ENCODE measurements around the gene PRLHR.

PRLHR gene

GRCh38 chr10:118543714-118544400 is 51.6 kb downstream of the PRLHR start:
- peak; percentile 87 for TF ChIP-seq CTCF (conservative IDR thresholded peaks at IDR 0.05; ENCODE audit: low read depth)
- H3K27ac ChIP-seq, result no peak overlapping the region
- ChIA-PET CTCF (interaction anchor here (0.6 to 2.5 kb wide), 25 partner anchors 10 to 1340 kb away, joined by 3 to 44 read pairs (median 3); no protein-coding TSS in a partner anchor), POLR2A (ENCODE audit: low non-redundant PET) (no interaction called here)
- DNase-seq (ENCODE audit: low spot score), result peak; percentile 90

- POLR2A ChIA-PET (ENCODE audit: low non-redundant PET), result no interaction called here
- TF ChIP-seq CTCF (conservative IDR thresholded peaks at IDR 0.05; ENCODE audit: low read depth), result no peak
- DNase-seq (ENCODE audit: low spot score), result no peak
- CTCF ChIA-PET, result interaction anchor here (0.6 to 2.5 kb wide), 2 partner anchors 14 to 84 kb away, joined by 3 to 44 read pairs; no protein-coding TSS in a partner anchor
- H3K27ac ChIP-seq, result no peak overlapping the region
Observed at GRCh38 chr10:118542745-118543144, 52.7 kb downstream of the PRLHR start.

GRCh38 chr10:118542205-118542604 is 53.2 kb downstream of the PRLHR start:
- ChIA-PET POLR2A (ENCODE audit: low non-redundant PET) (no interaction called here), CTCF (interaction anchor here (0.6 to 1.7 kb wide), 2 partner anchors 14 to 83 kb away, joined by 3 to 5 read pairs; no protein-coding TSS in a partner anchor)
- no peak for TF ChIP-seq CTCF (conservative IDR thresholded peaks at IDR 0.05; ENCODE audit: low read depth)
- H3K27ac ChIP-seq, result no peak overlapping the region
- DNase-seq (ENCODE audit: low spot score), result no peak

- ChIA-PET POLR2A (ENCODE audit: low non-redundant PET) (no interaction called here), CTCF (interaction anchor here (1.7 kb wide), 1 partner anchor 83 kb away, joined by 5 read pairs; no protein-coding TSS in a partner anchor)
- no peak for DNase-seq (ENCODE audit: low spot score)
- H3K27ac ChIP-seq, result no peak overlapping the region
- no peak for TF ChIP-seq CTCF (conservative IDR thresholded peaks at IDR 0.05; ENCODE audit: low read depth)
Observed at GRCh38 chr10:118541718-118542117, 53.7 kb downstream of the PRLHR start.

Measured in RWPE1 (cell line).